ENCODE results near the gene IMPA2.
"Not testable (repeated sequence)": the region's sequence is repeated elsewhere in the genome, so short reads cannot be mapped to it uniquely, and the experiment has no call there.

Gene IMPA2

DNA sequence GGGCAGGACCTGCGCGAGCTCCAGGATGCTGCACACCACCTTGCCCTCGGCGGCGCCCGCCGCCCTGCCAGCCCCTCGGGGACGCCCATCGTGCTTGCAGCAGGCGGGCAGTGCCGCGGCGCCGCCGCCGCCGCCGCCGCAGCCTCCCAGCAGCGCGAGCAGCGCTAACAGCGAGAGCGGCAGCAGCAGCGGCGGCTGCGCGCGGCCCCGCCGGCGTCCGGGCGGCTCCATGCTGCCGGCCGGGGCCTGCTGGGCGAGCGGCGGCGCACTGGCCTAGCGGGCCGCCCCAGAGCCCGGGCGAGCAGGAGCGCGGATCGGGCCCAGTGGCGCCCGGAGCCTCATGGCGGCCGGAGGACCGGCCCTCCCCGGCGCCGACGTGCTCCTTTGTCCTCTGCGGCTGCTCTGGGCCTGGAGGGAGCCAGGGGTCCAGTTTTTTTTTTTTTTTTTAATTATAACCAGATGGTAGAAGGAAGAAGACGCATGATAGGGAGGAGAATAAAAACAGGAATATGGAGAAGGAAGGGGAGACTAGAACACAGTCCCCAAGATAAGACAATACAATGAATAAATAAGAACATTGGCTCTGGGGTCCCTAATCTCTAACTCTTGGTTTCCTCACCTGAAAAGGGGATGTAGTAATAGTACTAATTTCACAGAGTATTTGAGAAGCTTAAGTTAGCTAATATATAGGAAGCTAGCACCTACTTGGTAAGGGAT is 95.3 kb downstream of the IMPA2 start:
- H3K27me3 ChIP-seq (ENCODE audit: low read length): no peaks in the 10 kb centered on the region
- TF ChIP-seq EZH2phosphoT487 (conservative IDR thresholded peaks at IDR 0.05; ENCODE audit: low read length): no peak
- TF ChIP-seq, protein P1, sequence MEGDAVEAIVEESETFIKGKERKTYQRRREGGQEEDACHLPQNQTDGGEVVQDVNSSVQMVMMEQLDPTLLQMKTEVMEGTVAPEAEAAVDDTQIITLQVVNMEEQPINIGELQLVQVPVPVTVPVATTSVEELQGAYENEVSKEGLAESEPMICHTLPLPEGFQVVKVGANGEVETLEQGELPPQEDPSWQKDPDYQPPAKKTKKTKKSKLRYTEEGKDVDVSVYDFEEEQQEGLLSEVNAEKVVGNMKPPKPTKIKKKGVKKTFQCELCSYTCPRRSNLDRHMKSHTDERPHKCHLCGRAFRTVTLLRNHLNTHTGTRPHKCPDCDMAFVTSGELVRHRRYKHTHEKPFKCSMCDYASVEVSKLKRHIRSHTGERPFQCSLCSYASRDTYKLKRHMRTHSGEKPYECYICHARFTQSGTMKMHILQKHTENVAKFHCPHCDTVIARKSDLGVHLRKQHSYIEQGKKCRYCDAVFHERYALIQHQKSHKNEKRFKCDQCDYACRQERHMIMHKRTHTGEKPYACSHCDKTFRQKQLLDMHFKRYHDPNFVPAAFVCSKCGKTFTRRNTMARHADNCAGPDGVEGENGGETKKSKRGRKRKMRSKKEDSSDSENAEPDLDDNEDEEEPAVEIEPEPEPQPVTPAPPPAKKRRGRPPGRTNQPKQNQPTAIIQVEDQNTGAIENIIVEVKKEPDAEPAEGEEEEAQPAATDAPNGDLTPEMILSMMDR (IDR thresholded peaks at IDR 0.05; ENCODE audit: insufficient read depth, low read length, poor library complexity, severe bottlenecking): no peak
- no peak overlapping the region for H3K9ac ChIP-seq (ENCODE audit: low read length)
- no peak overlapping the region for H3K27ac ChIP-seq (ENCODE audit: low read depth, low read length)
- no peaks in the 10 kb centered on the region for H4K20me1 ChIP-seq (ENCODE audit: low read depth, low read length)
- no peak overlapping the region for H2AFZ ChIP-seq (ENCODE audit: low read depth, low read length, severe bottlenecking)
- no peaks in the 10 kb centered on the region for H3F3A ChIP-seq (ENCODE audit: insufficient read depth)
- H3K79me2 ChIP-seq (ENCODE audit: insufficient read depth, low read length): no peaks in the 10 kb centered on the region
- H3K9me2 ChIP-seq (replicated peaks; ENCODE audit: insufficient read depth, low read length): no peaks in the 10 kb centered on the region
- H3K36me3 ChIP-seq (ENCODE audit: low read length): no peaks in the 10 kb centered on the region
- H3K4me2 ChIP-seq (ENCODE audit: low read depth, low read length, poor library complexity, severe bottlenecking): no peak overlapping the region
- H3K9me3 ChIP-seq (ENCODE audit: insufficient read depth, low read length): no peaks in the 10 kb centered on the region
- no peak overlapping the region for H3K4me3 ChIP-seq (ENCODE audit: insufficient read depth, low read length, poor library complexity, severe bottlenecking)

DNA sequence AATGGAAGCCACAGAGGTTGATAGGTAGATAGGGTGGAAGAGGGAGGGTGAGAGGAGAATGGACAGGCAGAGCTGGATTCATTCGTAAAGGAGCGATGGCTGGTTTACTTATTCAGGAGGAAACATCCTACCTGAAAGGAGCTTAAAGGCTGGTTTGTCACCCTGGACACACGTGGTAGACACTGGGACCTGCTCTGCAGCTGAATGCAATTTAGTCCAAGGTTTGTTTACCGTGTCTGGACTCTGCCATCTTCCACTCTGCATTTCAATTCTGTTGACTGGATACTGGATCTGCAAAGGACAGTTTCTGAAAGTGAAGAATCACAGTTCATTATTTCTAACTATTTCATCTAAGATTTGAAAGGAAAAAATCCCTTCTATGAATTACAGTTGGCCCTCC is 96.7 kb downstream of the IMPA2 start:
- not testable (repeated sequence) for H3K27me3 ChIP-seq (ENCODE audit: low read length); H3K27ac ChIP-seq (ENCODE audit: low read depth, low read length); H3K79me2 ChIP-seq (ENCODE audit: insufficient read depth, low read length); H3K4me2 ChIP-seq (ENCODE audit: low read depth, low read length, poor library complexity, severe bottlenecking); H4K20me1 ChIP-seq (ENCODE audit: low read depth, low read length); H3K36me3 ChIP-seq (ENCODE audit: low read length); H3K9ac ChIP-seq (ENCODE audit: low read length); H3K4me3 ChIP-seq (ENCODE audit: insufficient read depth, low read length, poor library complexity, severe bottlenecking); H2AFZ ChIP-seq (ENCODE audit: low read depth, low read length, severe bottlenecking); H3K9me3 ChIP-seq (ENCODE audit: insufficient read depth, low read length); H3F3A ChIP-seq (ENCODE audit: insufficient read depth); H3K9me2 ChIP-seq (replicated peaks; ENCODE audit: insufficient read depth, low read length)

DNA sequence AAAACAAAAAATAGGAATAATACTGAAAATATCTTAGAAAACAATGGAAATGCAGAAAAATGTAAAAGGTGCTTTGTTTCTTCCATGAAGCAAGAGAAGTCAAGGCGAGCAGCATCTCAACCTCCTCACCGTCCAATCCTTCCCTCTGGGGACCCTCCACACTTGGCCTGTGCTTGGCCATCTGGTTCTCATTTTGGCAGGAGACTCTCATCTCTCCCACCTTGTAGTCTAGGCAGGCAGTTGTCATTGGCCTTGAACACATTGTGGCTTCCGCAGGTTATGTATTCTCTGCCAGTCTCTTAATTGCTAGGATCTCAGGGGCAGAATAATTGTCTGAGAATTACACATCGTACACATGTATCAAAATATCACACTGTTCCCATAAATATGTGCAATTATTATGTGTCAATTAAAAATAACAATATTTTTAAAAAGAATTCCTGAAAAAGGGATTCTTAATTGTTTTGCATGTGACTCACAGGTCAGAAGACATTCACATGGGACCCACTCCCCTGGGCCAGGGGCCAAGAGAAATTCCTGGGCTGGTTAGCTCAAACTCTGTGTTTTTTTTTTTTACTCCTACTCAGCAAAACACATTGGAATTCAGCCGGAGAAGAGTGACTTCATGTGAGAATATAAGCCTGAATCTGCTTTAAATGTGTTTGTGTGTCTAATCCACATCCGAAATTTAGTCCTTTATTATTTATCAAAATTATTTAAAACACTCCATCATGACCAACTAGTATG is 98.4 kb downstream of the IMPA2 start:
- Histone ChIP-seq H3K27me3 (ENCODE audit: low read length) (no peaks in the 10 kb centered on the region), H3K79me2 (ENCODE audit: insufficient read depth, low read length) (no peaks in the 10 kb centered on the region), H3K9ac (ENCODE audit: low read length) (no peak overlapping the region), H2AFZ (ENCODE audit: low read depth, low read length, severe bottlenecking) (no peak overlapping the region), H3F3A (ENCODE audit: insufficient read depth) (no peaks in the 10 kb centered on the region), H3K9me3 (ENCODE audit: insufficient read depth, low read length) (no peaks in the 10 kb centered on the region), H3K4me2 (ENCODE audit: low read depth, low read length, poor library complexity, severe bottlenecking) (no peak overlapping the region), H3K36me3 (ENCODE audit: low read length) (no peaks in the 10 kb centered on the region), H3K27ac (ENCODE audit: low read depth, low read length) (no peak overlapping the region), H4K20me1 (ENCODE audit: low read depth, low read length) (no peaks in the 10 kb centered on the region), H3K4me3 (ENCODE audit: insufficient read depth, low read length, poor library complexity, severe bottlenecking) (no peak overlapping the region), H3K9me2 (replicated peaks; ENCODE audit: insufficient read depth, low read length) (no peaks in the 10 kb centered on the region)
- TF ChIP-seq EZH2phosphoT487 (conservative IDR thresholded peaks at IDR 0.05; ENCODE audit: low read length): no peak
- TF ChIP-seq, protein P1 (IDR thresholded peaks at IDR 0.05; ENCODE audit: insufficient read depth, low read length, poor library complexity, severe bottlenecking): no peak

All from SU-DHL-6 (cell line).